A549 (cell line): Measurements from ENCODE around the gene SH3RF3.

Experiments used
- CTCF ChIP-seq: fragments of >200 bp; sonication (Bioruptor Twin); formaldehyde crosslinking; IDR thresholded peaks from 3 replicates; pipeline ENCODE4 v1.5.1; 2016
- HES2 ChIP-seq: fragments of >200 bp; sonication (Bioruptor Twin); formaldehyde crosslinking; IDR thresholded peaks from 2 replicates; pipeline ENCODE4 v1.6.1; 2016
- HEYL ChIP-seq: fragments of 250-450 bp; sonication (Bioruptor Pico); IDR thresholded peaks from 2 replicates; pipeline ENCODE4 v1.8.0; 2021; ENCODE audit warnings: mild to moderate bottlenecking, moderate library complexity
- NPAS2 ChIP-seq: fragments of 250-450 bp; sonication (Bioruptor Pico); IDR thresholded peaks from 2 replicates; pipeline ENCODE4 v1.8.0; 2022; ENCODE audit warnings: mild to moderate bottlenecking, moderate library complexity, borderline replicate concordance
- POLR2A ChIP-seq: IDR thresholded peaks from 2 replicates; pipeline ENCODE4 v1.6.1; 2012; ENCODE audit warnings: mild to moderate bottlenecking, low read length
- TP53 ChIP-seq: fragments of 250-450 bp; sonication (Bioruptor Pico); IDR thresholded peaks from 2 replicates; pipeline ENCODE4 v1.5.0; 2021; ENCODE audit warnings: mild to moderate bottlenecking, moderate library complexity

- TF ChIP-seq POLR2A (no peak), HES2 (no peak), TP53 (no peak), HEYL (CRISPR knock-in tag) (no peak), CTCF (no peak), NPAS2 (no peak)
These were observed 219.2 kb downstream of the SH3RF3 start for GRCh38 chr2:109348190-109348589.
